ENCODE data around the gene CDC42EP3.

CDC42EP3 gene

GRCh38 chr2:37621199-37621598 lies 50.2 kb downstream of the CDC42EP3 start:
- in situ Hi-C loops (cut with HindIII; ENCODE audit: low sequenced_read_pairs) = no loop called here

- in situ Hi-C loops (cut with HindIII; ENCODE audit: low sequenced_read_pairs) = no loop called here
Measured at GRCh38 chr2:37619959-37620300, 51.5 kb downstream of the CDC42EP3 start.

GRCh38 chr2:37619230-37619958 lies 52.0 kb downstream of the CDC42EP3 start:
- in situ Hi-C loops (cut with HindIII; ENCODE audit: low sequenced_read_pairs) = no loop called here

- in situ Hi-C loops (cut with HindIII; ENCODE audit: low sequenced_read_pairs) = no loop called here
Measured at GRCh38 chr2:37618326-37618725, 53.1 kb downstream of the CDC42EP3 start.

GRCh38 chr2:37617119-37617892 lies 54.1 kb downstream of the CDC42EP3 start:
- in situ Hi-C loops (cut with HindIII; ENCODE audit: low sequenced_read_pairs) = no loop called here

GRCh38 chr2:37616677-37617005 lies 54.8 kb downstream of the CDC42EP3 start:
- in situ Hi-C loops (cut with HindIII; ENCODE audit: low sequenced_read_pairs) = no loop called here

- in situ Hi-C loops (cut with HindIII; ENCODE audit: low sequenced_read_pairs) = no loop called here
Measured at GRCh38 chr2:37615804-37616676, 55.4 kb downstream of the CDC42EP3 start.

GRCh38 chr2:37614061-37614738 lies 57.2 kb downstream of the CDC42EP3 start:
- in situ Hi-C loops (cut with HindIII; ENCODE audit: low sequenced_read_pairs) = no loop called here

- in situ Hi-C loops (cut with HindIII; ENCODE audit: low sequenced_read_pairs) = no loop called here
Measured at GRCh38 chr2:37612382-37612781, 59.1 kb downstream of the CDC42EP3 start.

GRCh38 chr2:37610638-37611289 lies 60.7 kb downstream of the CDC42EP3 start:
- in situ Hi-C loops (cut with HindIII; ENCODE audit: low sequenced_read_pairs) = no loop called here

GRCh38 chr2:37609782-37610181 lies 61.7 kb downstream of the CDC42EP3 start:
- in situ Hi-C loops (cut with HindIII; ENCODE audit: low sequenced_read_pairs) = no loop called here

GRCh38 chr2:37604716-37605115 lies 66.7 kb downstream of the CDC42EP3 start:
- in situ Hi-C loops (cut with HindIII; ENCODE audit: low sequenced_read_pairs) = no loop called here

GRCh38 chr2:37602702-37603101 lies 68.7 kb downstream of the CDC42EP3 start:
- in situ Hi-C loops (cut with HindIII; ENCODE audit: low sequenced_read_pairs) = no loop called here

GRCh38 chr2:37602040-37602439 lies 69.4 kb downstream of the CDC42EP3 start:
- in situ Hi-C loops (cut with HindIII; ENCODE audit: low sequenced_read_pairs) = no loop called here

- in situ Hi-C loops (cut with HindIII; ENCODE audit: low sequenced_read_pairs) = no loop called here
Measured at GRCh38 chr2:37601569-37601968, 69.9 kb downstream of the CDC42EP3 start.

GRCh38 chr2:37600735-37601134 lies 70.7 kb downstream of the CDC42EP3 start:
- in situ Hi-C loops (cut with HindIII; ENCODE audit: low sequenced_read_pairs) = no loop called here

GRCh38 chr2:37599688-37600525 lies 71.5 kb downstream of the CDC42EP3 start:
- in situ Hi-C loops (cut with HindIII; ENCODE audit: low sequenced_read_pairs) = no loop called here

GRCh38 chr2:37593694-37594093 lies 77.7 kb downstream of the CDC42EP3 start:
- in situ Hi-C loops (cut with HindIII; ENCODE audit: low sequenced_read_pairs) = no loop called here

- in situ Hi-C loops (cut with HindIII; ENCODE audit: low sequenced_read_pairs) = no loop called here
Measured at GRCh38 chr2:37593024-37593423, 78.4 kb downstream of the CDC42EP3 start.
